GM21737 (cell line): Measurements from ENCODE around the gene OR9G1.
"Not testable (repeated sequence)": the region's sequence is repeated elsewhere in the genome, so short reads cannot be mapped to it uniquely, and the experiment has no call there.

Experiments
- ATAC-seq: cut with Tn5 transposase; IDR thresholded peaks from one replicate; pipeline ENCODE4 v1.9.1; 2021; ENCODE audit warnings: mild to moderate bottlenecking, moderate library complexity; ENCODE audit not compliant: unreplicated experiment

The OR9G1 gene

GRCh38 chr11:56698795-56699194, at the start of gene OR9G1:
Gene OR9G1, plus strand, starts transcription at chr11:56699095. Its CDS starts 1,293 bp downstream, at chr11:56700388.
- ATAC-seq, result no peak

- ATAC-seq, result no peak
Measured at GRCh38 chr11:56659755-56660154, 39.1 kb upstream of the OR9G1 start.

GRCh38 chr11:56663386-56663785, 35.5 kb upstream of the OR9G1 start, which contains the start of gene OR5AR1:
Gene OR5AR1, plus strand, starts transcription at chr11:56663686. Its CDS starts 0 bp downstream, at chr11:56663686.
- ATAC-seq, result no peak

DNA sequence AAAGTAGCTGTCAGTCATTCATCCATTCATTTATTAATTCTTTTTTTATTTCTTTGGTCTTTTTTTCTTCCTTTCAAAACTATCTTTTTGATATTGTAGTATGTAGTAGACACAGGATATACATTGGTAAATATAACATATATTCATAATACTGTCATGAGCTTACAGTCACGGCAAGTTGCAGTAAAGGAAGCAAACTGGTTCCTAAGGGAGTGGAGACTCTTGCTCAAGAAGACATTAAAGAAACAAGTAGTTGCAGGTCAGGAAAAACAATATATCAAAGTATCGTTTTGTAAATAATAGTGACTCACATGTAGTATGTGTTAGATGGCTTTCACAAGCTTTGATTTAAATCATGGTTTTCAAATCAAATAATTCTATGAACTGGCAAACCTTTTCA, 27.9 kb upstream of the OR9G1 start:
- no peak for ATAC-seq

- no peak for ATAC-seq
Measured at GRCh38 chr11:56688554-56689100, 10.3 kb upstream of the OR9G1 start.

GRCh38 chr11:56691179-56691578, 7.7 kb upstream of the OR9G1 start:
- ATAC-seq, result not testable (repeated sequence)

DNA sequence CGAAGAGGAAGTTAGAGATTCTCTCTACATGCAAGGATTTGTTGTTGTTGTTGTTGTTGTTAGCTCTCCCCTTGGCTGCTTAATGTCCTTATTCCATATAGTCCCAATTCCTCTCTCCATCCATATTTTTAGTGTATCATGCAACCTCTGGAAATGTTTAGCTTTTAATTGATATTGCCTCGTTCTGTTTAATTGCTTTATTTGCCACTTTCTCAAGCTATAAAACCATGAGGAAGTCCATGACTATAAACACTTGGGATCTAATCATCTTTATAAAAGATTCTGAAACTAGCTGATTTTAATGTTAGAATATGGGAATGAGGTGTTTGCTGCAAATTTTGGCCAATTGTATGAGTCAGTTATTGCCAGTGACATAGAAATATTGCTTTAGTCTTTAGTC, 5.5 kb upstream of the OR9G1 start:
- ATAC-seq, result no peak

DNA sequence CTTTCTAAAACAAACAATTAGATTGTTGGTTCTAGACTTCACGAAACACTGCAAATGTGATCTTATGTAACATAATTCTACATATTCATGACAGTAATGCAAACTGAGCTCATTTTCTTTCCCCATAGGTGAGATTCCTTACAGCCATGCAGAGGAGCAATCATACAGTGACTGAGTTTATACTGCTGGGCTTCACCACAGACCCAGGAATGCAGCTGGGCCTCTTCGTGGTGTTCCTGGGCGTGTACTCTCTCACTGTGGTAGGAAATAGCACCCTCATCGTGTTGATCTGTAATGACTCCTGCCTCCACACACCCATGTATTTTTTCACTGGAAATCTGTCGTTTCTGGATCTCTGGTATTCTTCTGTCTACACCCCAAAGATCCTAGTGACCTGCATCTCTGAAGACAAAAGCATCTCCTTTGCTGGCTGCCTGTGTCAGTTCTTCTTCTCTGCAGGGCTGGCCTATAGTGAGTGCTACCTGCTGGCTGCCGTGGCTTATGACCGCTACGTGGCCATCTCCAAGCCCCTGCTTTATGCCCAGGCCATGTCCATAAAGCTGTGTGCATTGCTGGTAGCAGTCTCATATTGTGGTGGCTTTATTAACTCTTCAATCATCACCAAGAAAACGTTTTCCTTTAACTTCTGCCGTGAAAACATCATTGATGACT, 1.5 kb downstream of the OR9G1 start:
- no peak for ATAC-seq

DNA sequence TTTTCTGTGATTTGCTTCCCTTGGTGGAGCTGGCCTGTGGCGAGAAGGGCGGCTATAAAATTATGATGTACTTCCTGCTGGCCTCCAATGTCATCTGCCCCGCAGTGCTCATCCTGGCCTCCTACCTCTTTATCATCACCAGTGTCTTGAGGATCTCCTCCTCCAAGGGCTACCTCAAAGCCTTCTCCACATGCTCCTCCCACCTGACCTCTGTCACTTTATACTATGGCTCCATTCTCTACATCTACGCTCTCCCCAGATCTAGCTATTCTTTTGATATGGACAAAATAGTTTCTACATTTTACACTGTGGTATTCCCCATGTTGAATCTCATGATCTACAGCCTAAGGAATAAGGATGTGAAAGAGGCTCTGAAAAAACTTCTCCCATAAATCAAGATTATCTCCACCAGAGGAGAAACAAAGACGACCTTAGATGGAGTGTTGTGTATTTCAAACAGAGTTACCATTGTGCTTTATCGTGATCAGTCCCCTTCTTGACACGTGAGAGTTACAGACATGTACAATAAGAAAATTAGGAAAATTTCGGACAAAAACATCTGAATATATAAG, 2.1 kb downstream of the OR9G1 start:
- no peak for ATAC-seq

DNA sequence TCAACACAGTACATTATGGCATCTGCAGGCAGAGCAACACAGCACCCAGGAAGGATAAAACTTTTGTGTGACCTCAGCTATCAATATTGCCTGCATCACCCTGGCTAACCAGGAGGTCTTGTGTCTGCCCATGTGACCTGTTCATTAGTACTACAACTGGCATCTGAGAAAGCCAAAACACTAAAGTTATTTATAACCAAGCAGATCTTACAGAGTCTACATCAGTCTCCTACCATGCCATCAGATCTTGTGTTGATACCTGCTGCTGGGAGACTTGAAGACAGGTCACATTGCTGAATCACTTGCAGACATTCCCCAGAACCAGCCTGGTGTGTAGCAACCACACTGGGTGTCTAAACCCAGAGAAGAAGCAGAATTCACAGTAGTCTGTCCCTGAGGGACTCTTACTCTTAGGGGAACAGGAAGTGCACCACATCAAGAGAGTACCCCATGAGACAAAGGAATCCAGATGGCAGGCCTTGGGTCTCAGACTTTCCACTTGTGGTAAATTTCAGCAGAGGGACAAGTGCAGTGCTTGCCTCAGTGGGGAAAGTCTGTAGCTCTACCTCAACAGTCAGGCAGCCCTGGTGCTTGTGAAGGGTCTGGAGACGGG, 7.0 kb downstream of the OR9G1 start:
- no peak for ATAC-seq

- no peak for ATAC-seq
Measured at GRCh38 chr11:56706486-56706885, 7.6 kb downstream of the OR9G1 start.

- ATAC-seq, result no peak
Measured at GRCh38 chr11:56714206-56714605, 15.3 kb downstream of the OR9G1 start.

DNA sequence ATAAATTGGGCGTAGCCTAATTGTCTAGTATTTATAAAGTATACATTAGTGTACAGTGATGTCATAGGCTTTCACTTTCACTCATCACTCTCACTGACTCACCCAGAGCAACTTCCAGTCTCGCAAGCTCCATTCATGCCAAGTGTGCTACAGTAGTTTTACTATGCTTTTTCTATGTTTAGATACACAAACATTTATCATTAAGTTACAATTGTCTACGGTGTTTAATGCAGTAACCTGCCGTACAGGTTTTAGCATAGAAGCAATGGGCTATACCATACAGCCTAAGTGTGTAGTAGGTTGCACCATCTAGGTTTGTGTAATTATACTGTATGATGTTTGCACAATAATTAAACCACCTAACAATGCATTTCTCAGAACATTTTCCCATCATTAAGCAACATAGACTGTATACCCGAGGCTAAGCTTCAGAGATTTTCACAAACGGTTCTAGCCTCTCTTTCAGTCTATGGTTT, 17.5 kb downstream of the OR9G1 start:
- no peak for ATAC-seq

DNA sequence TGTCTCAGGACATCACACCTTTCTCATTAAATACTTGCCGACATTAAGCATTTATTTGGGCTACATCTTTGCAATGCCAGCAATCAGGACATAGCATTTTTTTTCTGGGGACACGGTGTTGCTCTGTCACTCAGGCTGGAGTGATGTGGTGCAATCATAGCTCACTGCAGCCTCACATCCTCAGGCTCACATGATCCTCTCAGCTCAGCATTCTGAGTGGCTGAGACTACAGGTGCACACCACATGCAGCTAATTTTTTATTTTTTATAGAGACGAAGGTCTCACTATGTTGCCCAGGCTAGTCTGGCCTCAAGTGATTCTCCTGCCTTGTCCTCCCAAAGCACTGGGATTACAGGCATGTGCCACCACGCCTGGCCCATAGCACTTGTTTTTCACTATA, 21.6 kb downstream of the OR9G1 start:
- ATAC-seq, result no peak

GRCh38 chr11:56740107-56740506, 41.2 kb downstream of the OR9G1 start:
- ATAC-seq, result no peak

DNA sequence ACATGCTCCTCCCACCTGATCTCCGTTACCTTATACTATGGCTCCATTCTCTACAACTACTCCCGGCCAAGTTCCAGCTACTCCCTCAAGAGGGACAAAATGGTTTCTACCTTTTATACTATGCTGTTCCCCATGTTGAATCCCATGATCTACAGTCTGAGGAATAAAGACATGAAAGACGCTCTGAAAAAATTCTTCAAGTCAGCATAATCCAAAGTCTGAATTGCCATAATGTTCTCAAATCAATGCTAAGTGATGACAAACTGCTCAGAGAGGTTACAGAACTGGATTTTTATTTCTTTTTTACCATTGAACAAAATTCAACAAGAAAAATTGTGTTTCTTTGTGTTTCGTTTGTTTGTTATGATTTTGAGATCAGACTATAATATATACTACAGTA, 42.0 kb downstream of the OR9G1 start:
- no peak for ATAC-seq

DNA sequence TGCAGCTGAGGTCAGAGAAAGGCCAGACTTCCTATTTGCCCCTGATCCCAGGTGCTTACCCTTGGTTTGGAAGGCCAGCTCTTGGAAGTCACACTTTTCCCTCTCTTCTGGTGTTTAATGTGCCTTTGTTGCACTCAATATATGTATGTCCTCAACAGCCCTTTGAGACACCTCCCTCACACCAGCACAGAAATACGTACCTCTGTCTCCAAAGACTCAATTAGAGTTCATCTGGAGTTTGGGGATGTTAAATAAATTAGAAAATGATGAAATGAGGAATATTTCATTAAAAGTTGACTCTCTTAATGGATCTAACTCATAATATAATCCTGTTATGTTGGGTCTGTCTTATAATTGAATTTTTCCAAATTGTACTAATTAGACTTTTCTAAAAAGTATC, 49.7 kb downstream of the OR9G1 start, which contains the start of gene OR9G4:
OR9G4 (minus strand) TSS at position 101 of the 400 bp plus-strand sequence. CDS start 4,931 bp downstream, outside the sequence.
- no peak for ATAC-seq

GRCh38 chr11:56750190-56750589, 51.3 kb downstream of the OR9G1 start:
- ATAC-seq, result no peak

DNA sequence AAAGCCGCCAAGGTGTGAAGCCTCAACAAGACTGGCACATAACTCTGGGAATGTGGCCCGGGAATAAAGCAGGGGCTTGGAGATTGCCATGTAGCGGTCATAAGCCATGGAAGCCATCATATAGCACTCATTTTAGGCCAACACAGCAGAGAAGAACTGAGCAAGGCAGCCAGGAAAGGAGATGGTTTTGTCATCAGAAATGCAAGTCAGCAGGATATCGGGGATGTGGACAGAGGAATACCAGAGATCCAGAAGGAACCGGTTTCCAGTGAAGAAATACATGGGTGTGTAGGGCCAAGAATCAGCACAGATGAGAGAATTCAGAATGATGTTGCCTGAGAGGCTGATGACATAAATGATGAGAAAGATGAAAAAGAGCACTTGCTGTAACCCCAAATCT, 52.6 kb downstream of the OR9G1 start:
- no peak for ATAC-seq
